Fibroblast of skin of left quadriceps (primary cell): ENCODE results near the gene TARS1.
"Not testable (repeated sequence)": the region's sequence is repeated elsewhere in the genome, so short reads cannot be mapped to it uniquely, and the experiment has no call there.

ENCODE experiments used
- DNase-seq, 2 experiments: peaks; one replicate each; pipeline ENCODE4 v3.0.0-alpha.2; 2013; ENCODE audit warnings: low read depth in 2 of 2

TARS1 gene

GRCh38 chr5:33488558-33489355 lies 48.0 kb downstream of the TARS1 start:
- DNase-seq = no peak

GRCh38 chr5:33489481-33490067 lies 48.8 kb downstream of the TARS1 start:
- DNase-seq = no peak

GRCh38 chr5:33490071-33490665 lies 49.4 kb downstream of the TARS1 start:
- no peak for DNase-seq

- DNase-seq = no peak
Observed at GRCh38 chr5:33491941-33492340, 51.2 kb downstream of the TARS1 start.

GRCh38 chr5:33494466-33494865 lies 53.7 kb downstream of the TARS1 start:
- peak; percentile 17 to 30 for DNase-seq

GRCh38 chr5:33501260-33501659 lies 60.5 kb downstream of the TARS1 start:
- no peak for DNase-seq

- DNase-seq = no peak
Observed at GRCh38 chr5:33501899-33502298, 61.1 kb downstream of the TARS1 start.

GRCh38 chr5:33504570-33504969 lies 63.8 kb downstream of the TARS1 start:
- DNase-seq = no peak

GRCh38 chr5:33507426-33507825 lies 66.7 kb downstream of the TARS1 start:
- DNase-seq = no peak

- DNase-seq = no peak
Observed at GRCh38 chr5:33509036-33509435, 68.3 kb downstream of the TARS1 start.

- DNase-seq = no peak
Observed at GRCh38 chr5:33513462-33514185, 72.9 kb downstream of the TARS1 start.

GRCh38 chr5:33515366-33515765 lies 74.6 kb downstream of the TARS1 start:
- DNase-seq = not testable (repeated sequence)

- DNase-seq = no peak
Observed at GRCh38 chr5:33516421-33516820, 75.7 kb downstream of the TARS1 start.
